AG20443 (cell line): ENCODE results near the gene AGPAT2.
"Not testable (repeated sequence)": the region's sequence is repeated elsewhere in the genome, so short reads cannot be mapped to it uniquely, and the experiment has no call there.

Experiments used
- DNase-seq: peaks from one replicate; pipeline ENCODE4 v3.0.0; 2012; ENCODE audit warnings: low spot score, mixed read lengths

Gene AGPAT2

GRCh38 chr9:136720251-136720897 lies 33.1 kb upstream of the AGPAT2 start:
- DNase-seq: no peak

DNA sequence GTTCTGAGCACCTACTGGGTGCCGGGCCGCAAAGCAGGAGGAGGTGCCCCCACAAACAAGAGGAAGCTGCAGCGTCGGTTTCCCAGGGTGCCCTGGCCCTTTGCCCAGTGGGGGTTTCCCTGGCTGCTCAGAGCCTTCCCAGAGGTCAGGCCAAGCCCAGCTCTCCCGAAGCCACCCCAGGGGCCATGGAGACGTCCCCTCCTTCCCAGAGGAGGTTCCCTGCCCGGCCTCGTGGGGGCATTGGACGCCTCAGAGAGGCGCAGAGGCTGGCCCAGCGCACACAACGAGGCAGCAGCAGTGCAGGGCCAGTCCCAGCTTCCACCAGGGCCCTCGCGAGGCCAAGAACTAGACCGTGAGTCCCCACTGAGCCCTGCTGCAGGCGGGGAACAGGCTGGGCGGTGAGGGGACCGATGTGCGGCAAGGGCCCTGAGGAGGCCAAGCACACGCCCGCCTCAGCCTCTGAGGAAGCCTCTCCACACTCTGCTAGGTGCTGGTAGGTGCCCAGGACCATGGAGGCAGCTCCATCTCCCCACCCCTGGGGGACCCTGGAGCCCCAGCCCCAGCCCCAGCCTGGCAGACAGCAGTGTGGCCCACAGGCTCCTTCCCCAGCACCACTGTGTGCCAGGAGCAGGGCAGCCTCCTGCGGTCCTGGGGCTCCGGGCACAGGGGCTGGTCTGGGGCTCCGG lies 32.1 kb upstream of the AGPAT2 start:
- no peak for DNase-seq

GRCh38 chr9:136718345-136719194 lies 31.3 kb upstream of the AGPAT2 start:
- no peak for DNase-seq

DNA sequence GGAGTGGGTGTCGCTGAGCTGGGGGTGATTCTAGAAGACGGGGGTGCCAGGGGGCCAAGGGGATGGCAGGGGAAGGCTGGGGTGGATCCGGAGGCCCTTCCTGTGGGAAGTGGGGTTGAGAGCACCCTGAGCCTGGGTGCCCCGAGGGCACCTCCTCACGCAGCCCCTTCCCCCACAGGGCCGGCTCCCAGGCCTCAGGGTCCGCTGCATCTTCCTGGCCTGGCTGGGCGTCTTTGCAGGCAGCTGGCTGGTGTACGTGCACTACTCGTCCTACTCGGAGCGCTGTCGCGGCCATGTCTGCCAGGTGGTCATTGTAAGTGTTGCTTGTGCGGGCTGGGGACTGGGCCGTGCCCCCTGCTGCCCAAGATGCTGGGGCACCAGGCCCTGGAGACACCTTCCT lies 30.1 kb upstream of the AGPAT2 start:
- no peak for DNase-seq

DNA sequence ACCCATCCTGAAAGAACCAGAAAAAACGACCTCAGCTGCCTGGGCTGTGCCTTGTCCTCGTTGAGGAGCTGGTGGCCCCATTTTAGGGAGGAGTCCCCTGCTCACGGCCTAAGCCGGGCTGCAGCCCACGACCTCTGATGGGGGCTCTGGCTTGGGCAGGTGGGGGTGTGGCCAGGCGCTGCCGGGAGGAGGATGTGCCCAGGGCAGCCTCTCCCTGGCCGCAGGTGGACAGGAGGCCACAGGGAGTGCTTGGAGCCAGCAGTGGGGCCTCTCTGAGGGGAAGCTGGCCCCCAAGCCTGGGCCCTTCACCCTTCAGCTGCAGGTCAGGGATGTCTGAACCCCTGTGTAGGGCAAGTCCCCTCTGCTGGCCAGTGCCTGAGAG lies 27.6 kb upstream of the AGPAT2 start:
- DNase-seq: no peak

GRCh38 chr9:136714096-136714892 lies 27.0 kb upstream of the AGPAT2 start:
- no peak for DNase-seq

- DNase-seq: no peak
Observed at GRCh38 chr9:136713550-136713949, 26.3 kb upstream of the AGPAT2 start.

DNA sequence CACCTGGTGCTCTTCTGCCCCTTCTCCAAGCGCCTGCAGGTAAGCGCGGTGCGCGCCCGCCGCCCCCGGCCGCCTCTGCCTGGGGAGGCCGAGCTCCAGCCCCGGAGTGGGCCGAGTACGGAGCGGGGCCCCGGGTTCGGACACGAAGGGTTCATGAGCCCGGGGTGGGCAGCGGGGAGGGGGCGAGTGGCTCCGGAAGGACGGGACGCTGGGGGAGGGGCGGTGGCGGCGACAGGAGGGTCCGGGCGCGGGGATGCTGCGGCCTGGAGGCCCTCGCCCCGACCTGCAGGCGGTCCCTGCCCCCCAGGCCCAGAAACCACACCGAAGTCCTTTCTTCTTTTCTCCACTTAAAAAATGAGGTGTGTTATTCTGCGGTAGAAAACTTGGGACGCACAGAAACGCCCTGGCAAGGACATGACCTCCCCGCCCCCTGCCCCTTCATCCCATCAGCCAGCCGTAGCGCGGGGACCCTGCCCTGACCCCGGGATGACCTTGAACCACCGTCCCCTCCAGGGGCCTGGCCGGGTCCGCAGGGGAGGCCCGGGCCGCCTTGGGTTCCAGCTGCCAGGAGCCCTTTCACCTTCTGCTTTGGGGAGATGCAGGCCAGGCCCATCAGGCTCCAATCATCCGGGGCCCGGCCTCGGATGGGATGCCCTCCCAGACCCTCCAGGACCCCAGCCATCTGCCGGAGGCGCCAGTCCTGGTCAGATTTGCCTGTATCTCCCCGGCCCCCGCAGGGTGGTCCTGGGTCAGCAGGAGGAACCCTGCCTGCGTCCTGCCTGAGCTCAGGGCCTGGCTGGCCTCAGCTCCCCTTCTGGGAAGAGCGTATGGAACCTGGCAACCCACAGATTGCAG lies 25.7 kb upstream of the AGPAT2 start:
- DNase-seq: no peak

- no peak for DNase-seq
Observed at GRCh38 chr9:136711751-136712689, 24.8 kb upstream of the AGPAT2 start, which contains the start of gene DIPK1B. TSS of gene DIPK1B (plus strand) at chr9:136712572. CDS start at chr9:136712666, 94 bp downstream.

DNA sequence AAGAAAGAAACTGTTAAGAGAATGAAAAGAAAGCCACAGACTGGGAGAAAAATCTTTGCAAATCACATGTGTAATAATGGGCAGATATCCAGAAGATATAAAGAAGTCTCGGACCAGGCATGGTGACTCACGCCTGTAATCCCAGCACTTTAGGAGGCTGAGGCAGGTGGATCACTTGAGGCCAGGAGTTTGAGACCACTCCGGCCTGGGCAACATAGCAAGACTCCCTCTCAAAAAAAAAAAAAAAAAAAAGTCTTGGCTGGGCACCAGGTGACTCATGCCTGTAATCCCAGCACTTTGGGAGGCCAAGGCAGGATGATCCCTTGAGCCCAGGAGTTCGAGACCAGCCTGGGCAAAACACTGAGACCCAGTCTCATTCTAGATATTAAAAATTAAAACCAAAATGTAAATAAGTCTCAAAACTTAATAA lies 24.0 kb upstream of the AGPAT2 start:
- not testable (repeated sequence) for DNase-seq

DNA sequence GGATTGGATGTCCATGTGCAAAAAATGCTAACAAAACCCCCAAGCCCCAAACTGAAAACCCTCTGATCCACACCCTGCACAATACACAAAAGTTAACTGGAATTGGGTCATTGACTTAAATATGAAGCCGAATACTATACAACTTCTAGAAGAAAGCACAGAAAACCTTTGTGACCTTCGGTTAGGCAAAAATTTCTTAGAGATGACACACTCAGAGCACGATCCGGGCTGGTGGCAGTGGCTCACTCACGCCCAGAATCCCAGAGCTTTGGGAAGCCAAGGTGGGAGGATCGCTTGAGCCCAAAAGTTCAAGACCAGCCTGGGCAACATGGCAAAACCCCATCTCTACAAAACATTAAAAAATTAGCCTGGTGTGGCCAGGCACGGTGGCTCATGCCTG lies 23.3 kb upstream of the AGPAT2 start:
- DNase-seq: no peak

GRCh38 chr9:136709454-136710109 lies 22.3 kb upstream of the AGPAT2 start:
- no peak for DNase-seq

DNA sequence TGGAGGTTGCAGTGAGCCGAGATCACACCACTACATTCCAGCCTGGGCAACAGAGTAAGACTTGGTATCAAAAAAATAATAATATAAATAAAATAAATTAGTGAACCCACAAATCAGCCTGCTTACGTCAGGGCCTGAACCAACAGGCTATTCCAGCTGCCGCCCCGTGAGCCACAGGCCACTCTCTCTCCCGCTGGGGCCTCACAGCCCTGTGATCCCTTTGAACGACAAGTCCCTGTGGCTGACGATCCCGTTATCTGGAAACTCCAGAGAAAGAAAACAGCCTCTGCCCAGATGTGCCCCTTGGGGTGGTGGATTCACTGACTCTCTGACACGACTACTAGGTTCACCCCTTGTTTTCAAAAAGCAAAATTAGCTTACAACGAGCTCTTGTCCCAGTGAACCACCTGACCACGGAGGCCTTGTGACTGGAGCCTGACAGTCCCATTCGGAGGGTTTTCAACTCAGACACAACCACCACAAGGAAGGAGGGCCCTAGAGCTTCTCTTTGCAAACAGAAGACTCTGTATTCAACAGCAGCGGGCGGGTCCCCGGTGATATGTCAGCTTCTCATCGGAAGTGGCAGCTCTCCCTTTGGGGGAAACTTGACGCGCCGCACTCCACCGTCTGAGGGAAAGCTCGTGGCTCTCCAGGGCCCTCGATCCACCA lies 20.7 kb upstream of the AGPAT2 start:
- no peak for DNase-seq

- DNase-seq: no peak
Observed at GRCh38 chr9:136707011-136707410, 19.8 kb upstream of the AGPAT2 start.

DNA sequence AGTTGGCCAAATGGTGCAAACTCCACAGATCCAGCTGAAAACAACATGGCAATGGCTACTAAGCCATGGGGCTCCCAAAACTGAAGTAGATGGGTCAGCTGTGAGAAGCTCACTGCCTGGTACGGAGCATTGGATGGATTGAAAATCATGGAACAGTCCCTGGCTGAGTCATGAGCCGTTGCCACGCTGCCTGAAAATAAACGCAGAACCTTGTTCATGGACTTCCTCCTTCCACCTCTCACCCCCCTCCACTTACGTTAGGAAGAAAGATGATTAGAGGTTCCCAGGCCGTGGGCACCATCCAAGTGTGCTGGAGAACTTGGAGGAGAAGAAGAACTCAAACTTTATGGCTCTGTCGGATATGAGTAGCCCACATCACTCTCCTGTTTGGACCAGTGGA lies 18.3 kb upstream of the AGPAT2 start:
- DNase-seq: no peak

GRCh38 chr9:136704741-136705140 lies 17.5 kb upstream of the AGPAT2 start:
- DNase-seq: not testable (repeated sequence)

DNA sequence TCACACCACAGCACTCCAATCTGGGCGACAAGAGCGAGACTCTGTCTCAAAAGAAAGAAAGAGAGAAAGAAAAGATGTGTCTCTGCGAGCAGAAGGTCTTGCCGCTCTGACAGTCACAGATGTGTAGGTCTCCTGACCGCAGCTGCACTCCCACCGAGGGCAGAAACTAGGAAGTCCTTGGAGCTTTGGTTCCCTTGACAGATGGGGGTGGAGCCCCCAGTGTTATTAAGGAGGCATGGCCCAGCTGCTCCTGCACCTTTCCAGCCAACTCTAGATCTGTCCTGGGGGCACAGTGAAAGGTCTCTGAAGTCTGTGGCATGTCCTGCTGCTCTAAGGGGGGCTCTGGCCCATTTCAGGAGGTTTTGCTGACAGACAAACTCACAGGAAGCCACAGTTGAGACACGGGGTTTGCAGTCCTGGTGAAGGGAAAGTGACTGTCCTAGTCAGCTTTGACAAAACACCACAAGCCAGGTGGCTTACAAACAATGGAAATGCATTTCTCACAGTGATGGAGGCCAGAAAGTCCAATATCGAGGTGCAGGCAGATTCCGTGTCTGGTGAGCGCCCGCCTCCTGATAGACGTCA lies 16.1 kb upstream of the AGPAT2 start:
- DNase-seq: no peak

GRCh38 chr9:136701668-136702053 lies 14.4 kb upstream of the AGPAT2 start:
- DNase-seq: no peak
